NCI-H82 (cell line): Measurements from ENCODE around the gene NUP62.
A peak's percentile ranks its signal among the peaks of the same experiment; 100 is the strongest.

Experiments used
- DNase-seq: peaks from one replicate; lab custom pipeline; 2025; lab: John Stamatoyannopoulos, UW

The NUP62 gene

DNA sequence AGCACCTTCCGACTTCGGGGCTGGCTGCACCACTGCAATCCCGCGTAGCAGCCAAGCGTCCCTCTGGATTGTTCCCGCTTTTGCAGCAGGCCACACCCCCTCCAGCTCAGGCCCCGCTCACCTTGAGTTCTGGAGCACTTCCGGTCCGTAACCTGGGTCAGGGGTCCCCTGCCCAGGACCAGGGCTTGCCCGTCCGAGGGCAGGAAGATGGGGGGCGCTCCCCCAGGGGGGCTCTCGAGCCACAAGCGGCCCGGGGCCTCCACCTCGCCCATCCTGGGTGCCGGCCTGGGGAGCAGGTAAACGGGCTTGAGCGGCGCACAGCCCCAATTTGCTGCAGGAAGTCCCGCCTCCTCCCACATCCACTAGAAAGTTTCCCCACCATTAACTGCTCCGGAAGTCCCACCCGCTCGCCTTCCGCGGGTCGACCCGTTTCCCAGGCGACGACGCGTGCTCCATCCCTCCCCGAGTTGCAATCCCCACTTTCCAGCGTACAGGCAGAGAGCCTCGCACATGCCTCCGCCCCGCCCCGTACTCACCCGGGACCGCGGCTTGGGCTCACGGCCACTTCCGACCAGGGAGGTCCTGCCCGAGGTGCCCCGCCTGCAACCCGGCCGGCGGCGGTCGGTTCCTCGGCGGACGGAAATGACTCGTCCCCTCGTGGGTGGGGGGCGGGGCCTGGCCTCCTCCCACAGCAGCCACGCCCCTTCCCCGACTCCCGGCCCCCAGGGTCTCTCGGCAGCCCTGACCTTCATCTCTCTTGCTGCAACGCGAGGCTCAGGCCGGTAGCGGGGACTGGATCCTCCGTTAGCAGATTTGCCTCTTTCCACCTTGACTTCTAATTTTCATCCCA lies 62.1 kb downstream of the NUP62 start, which contains the start of gene PNKP:
PNKP (minus strand) TSS at position 644 of the 850 bp plus-strand sequence; CDS start at position 272, 372 bp downstream.
- DNase-seq: peak; percentile 95

DNA sequence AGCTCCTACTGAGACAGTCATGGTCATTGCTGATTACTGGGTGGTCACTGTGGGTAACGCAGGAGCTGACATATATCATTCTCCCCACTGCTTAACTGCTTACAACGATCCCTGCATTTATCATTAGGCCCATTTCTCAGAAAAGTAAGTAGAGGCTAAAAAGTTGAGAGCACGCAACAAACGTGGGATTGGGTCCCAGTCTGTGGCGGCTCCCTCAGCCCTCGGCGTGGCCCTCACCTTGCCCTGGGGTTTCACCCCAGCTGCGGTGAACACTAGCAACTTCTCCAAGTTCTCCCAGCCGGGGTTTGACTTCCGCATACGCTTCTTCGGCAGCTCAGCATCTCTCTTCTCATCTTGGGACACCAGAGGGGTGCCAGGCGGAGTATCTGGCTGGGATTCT lies 64.4 kb downstream of the NUP62 start:
- DNase-seq: no peak

DNA sequence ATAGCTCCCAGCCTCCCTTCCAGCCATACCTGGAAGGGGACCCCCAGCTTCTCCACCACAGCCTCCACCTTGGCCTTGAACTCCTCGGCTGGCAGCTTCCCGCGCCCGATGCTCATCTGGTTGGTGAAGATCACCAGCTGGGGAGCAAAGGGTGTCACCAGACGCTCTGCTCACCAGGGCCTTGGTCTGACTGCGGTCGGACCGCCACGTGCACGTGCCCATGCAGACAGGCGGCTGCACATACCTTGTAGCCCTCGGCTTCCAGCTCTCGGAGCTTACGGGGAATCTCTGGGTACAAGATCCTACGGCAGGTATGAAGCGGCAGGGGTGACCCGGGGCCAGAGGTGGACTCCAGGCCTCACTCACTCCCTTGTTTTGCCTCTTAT lies 65.4 kb downstream of the NUP62 start:
- no peak for DNase-seq

DNA sequence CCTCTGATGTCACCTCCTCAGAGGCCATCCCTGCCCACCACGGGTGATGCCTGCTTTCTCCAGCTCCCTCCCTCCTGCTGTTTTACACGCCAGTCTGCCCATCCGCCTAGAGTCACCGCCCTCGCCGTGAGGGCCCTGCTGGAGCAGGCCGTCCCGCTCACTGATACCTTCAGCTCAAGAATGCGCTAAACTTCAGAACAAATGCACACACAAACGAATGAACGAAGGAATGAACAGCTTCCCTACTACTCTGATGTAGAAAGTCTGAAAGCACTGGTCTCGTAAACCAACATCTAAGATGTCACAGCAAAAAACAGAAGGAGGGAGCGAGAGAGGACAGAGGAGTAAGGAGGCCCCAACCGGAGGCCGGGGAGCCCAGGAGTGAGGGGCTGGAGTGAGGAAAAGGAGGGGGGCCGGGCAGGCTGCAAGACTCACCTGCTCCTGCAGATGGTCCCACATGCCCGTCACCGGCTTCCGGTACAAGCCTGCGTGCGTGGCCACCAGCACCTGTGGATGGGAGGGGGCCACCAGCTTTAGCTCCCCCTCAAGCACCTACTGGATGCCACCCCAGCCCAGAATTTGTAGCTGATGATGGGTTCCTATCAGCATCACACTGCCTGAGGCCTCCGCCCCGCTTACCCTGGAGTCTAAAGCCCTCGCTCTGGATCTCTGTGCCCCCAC lies 65.9 kb downstream of the NUP62 start:
- no peak for DNase-seq

DNA sequence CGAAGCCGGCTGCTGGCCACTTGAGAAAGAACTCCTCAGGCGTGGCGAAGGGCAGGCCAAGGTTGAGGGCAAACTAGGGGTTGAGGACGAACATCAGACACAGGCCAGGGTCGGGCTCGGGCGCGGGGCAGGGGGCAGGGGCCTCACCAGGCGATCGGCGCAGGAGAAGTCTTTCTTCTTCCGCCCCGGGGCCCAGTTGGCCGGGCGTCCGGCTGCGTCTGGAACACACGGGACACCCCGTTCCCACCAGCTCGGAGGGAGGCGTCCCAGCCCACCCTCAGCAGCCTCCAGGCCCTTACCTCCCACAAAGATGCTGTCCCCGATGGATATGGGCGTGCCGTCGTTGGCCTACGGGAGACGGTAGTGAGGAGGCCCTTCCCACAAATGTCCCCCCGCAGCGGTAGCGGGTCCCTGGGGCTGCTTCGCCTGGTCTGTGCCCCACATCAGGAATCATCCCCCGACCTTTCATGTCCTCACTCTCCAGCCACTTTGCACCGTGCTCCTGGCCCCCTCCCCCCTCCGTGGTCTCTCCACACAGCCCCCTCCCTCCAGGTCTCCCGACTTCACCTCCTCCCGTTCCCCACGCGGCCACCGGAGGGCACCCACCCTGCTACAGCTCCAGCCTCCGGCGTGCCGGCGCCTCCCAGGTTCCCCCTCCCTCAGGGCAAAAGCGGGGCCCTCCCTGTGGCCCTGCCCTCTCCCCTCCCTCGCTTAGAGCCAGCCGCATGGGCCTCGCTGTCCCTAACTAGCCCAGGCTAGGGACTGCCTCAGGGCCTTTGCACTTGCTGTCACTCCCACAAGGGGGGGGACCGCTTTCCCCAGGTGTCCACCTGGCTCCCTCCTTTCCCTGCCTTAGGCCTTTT lies 66.7 kb downstream of the NUP62 start:
- DNase-seq: peak; percentile 63

DNA sequence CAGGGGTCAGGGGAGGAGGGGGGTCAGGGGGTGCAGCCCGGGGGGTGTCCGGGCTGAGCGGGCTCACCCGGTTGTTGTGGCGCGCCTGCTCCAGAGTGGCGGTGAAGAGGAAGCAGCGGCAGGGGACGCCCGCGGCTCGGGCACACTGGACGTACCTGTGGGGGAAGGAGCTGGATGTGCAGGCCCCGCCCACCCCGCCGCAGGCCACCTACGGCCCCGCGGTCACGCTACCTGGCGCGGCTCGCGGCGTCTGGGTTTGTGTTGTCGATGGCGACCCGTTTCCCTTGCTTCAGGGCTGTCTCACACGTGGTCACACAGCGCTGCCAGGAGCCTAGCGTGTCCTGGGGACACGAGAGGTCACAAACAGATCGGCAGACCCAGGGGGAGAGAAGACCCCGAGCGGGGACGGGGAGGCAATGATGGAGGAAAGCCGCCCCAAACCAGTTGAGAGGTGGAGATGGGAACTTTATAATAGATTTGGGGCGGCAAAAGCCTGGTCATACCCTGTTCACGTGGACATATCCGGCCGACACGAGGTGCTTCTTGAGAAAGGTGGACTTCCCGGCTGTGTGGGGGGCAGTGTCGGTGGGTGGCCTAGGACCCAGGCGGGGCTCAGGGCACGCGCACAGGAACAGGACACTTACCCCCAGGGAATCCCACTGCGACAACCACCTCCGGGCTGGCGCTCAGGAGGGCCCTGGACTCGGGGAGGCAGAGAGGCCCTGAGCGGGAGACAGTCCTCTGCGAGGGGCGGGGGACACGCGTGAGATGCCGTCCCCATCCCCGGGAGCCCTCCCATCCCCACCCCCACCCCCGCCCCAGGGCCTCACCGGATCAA lies 67.5 kb downstream of the NUP62 start:
- no peak for DNase-seq

DNA sequence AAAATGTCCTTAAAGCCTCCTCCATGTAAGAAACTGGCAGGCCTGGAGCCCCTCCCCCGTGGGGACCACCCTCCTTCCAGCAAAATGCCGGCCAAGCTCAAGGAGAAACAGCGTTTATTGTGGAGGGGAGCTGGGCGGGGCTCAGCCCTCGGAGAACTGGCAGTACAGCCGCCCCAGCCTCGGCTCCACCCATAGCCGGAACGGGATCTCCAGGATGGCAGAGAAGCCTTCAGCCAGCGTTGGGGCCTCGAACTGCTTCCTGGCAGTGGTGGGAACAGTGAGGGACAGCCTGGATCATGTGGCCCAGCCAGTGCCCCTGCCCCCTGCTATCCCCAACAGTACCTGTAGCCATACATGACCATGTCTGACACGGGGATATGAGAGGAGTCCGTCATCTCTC lies 68.2 kb downstream of the NUP62 start:
- no peak for DNase-seq

DNA sequence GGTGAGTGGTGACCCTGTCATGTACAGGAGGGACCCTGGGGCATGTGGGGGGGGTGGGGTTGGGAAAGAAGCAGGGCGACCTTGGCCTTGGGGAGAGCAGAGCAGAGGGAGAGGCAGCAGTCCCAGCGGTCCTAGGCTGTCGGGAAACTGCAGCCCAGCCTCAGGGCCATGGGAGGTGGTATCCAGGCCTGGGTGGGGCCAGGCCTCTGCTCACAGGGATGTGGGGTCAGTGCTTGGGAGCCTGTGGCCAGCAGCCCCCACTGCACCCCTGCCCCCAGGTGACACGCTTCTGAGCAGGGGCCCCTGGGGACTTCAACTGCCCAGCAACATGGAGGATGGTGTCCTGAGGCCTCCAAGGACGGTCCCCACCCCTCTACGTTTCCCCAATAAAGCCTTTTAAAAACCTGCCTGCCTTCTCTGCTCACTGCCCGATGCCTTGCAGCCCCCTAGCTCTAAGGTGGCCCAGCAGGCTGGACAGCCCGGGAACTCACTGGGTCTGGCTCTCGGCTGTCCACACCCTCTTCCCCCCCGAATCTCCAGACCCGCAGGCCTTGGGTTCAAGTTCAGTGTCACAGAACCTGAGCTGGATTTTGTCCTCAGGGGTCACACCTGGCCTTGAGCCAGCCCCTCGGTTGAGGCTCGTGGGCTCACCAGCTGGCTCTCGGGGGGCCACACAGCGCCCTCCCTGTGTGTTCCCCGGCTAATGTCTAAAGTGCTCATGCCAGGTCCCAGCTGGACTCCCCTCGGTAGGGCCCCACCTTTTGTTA lies 68.8 kb downstream of the NUP62 start:
- no peak for DNase-seq

DNA sequence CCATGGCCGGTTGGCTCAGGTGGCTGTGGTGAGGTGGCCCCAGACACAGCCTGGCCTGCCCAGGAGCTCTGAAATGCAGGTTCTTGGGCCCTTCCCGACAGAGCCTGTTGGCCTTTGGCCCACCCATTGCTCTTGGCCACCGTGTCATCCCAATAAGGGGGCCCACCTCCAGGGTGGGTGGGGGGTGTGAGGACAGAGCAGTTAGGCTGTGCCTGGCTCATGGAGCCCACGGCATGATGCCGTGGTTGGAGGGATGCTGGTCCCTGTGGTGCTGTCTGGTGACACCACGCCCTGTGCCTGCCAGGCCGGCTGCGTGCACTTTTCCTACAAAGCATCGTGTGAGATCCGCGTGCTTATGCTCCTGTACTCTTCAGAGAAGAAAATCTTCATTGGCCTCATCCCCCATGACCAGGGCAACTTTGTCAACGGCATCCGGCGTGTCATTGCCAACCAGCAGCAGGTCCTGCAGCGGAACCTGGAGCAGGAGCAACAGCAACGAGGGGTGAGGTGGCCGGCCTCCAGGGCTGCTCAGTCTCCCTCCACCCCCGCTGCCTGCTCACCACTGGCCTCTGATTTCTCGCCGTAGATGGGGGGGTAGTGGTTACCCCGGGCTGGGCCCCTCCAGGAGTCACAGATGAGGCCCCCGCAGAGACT lies 69.5 kb downstream of the NUP62 start:
- no peak for DNase-seq

DNA sequence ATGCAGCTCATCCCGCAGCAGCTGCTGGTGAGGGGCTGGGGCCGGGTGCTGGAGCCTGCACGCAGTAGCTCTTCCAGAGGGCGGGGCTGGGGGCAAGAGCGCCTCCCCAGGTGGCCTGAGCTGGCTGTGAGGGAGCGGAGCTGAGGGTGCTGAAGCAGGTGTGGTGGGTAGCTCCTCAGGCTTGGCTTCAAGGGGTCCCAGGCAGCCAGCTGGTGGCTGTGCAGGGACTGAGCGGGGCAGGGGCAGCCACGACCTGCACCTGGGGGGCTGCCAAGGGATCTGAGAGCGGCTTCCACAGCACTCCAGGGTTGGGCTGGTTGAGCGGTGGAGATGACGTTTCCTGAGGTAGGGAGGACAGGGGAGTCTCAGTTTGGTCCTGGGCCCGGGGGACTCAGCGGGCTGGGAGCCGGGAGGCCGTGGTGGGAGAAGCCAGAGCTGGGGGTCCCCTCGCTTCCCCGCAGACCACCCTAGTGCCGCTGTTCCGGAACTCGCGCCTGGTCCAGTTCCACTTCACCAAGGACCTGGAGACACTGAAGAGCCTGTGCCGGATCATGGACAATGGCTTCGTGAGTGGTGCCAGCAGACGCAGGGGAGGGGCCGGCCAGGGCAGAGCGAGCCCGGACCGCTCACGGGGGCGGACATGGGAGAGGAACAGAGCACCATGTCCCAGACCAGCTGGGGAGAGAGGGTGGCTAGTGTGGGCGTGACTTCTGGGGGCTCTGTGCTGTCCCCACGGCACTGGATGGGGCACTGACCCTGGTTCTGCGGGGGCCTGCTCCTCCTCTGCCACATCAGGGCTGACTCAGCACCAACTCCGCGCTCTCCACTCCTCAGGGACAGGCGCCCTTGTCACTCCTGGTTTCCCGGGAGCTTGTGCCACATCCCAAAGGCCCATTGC lies 71.0 kb downstream of the NUP62 start:
- no peak for DNase-seq

DNA sequence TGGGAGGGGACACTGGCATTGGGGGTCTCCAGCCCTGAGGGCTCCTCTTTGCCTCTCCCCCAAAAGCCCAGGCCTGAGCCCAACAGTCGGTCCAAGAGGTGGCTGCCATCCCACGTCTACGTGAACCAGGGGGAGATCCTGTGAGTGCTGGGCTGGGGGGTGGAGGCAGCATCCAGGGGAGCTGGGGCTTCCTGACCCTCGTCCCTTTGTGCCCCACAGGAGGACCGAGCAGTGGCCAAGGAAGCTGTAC lies 71.5 kb downstream of the NUP62 start:
- DNase-seq: no peak

DNA sequence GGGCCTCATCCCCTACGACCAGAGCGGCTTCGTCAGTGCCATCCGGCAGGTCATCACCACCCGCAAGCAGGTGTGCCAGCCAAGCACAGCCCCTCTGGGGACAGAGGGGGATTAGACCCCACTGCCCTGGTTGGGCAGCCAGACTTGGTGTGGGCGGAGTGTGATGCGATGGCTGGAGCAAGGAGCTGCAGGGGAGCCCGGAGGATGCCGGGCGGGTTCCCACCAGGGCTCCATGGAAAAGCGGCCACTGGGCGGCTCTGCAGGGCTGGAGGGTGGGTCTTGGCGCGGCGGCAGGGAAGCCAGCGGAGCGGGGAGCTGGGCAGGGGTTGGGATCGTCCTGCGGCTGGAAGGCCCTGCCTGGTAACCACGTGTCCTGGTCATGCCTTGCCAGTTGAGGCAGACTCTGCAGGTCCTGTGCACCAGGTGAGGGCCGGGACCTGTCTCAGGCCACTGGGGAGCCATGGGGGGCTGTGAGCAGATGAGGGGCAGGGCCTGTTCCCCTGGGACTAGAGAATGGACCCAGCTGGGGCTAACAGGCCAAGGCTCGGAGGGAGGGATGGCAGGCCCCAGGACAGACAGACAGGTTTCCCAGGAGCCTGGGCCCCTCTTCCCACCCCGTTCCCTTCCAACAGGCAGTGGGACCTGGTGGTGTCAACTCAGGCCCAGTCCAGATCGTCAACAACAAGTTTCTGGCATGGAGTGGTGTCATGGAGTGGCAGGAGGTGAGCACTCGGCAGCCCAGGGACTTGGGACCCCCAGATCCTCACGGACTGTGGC lies 72.1 kb downstream of the NUP62 start:
- DNase-seq: no peak
